DMS 273 (cell line): ENCODE results near the gene GH1.
"Not testable (repeated sequence)": the region's sequence is repeated elsewhere in the genome, so short reads cannot be mapped to it uniquely, and the experiment has no call there.

Experiments used
- DNase-seq: peaks from one replicate; lab custom pipeline; 2025; ENCODE audit not compliant: unreplicated experiment; lab: John Stamatoyannopoulos, UW

The GH1 gene

DNA sequence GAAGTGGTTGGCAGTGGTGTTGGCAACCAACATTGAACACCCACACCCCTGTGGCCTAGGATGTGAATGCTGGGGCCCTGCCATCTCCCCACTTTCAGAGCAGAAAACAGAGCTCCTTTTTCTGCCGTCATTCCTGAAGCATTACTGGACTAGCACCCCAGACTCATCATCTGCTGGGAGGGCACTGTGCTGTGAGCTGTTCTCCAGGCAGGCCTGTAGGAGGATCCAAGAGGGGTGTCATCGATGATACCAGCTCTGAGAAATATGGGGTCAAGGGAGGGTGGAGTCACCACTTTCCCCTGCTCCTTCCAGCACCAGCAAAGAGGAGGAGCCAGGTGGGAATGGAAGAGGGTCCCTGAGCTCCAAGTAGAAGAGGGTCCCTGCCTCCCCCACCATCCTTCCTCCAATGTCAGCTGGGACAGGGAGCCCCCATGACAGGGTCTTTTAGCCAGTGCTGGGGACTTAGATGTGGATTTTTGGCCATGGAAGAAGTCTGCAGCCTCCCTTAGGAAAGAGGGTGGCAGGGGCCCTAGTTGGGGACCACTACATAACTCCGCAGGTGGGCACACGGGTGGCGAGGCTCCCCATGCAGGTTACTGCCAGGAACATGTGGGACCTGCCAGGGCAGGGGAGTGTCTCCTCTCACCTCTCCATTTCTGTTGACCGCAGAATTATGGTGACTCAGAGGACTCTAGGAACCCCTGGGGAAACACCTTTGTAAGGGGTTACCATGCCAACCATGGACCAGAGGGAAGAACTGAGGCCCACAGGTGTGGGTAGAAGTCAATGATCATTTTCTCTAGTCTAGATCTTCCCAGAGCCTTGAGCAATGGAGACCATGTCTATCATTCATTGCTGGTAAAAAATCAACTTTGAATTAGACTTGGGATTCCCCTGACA lies 19.5 kb downstream of the GH1 start:
- DNase-seq = not testable (repeated sequence)

DNA sequence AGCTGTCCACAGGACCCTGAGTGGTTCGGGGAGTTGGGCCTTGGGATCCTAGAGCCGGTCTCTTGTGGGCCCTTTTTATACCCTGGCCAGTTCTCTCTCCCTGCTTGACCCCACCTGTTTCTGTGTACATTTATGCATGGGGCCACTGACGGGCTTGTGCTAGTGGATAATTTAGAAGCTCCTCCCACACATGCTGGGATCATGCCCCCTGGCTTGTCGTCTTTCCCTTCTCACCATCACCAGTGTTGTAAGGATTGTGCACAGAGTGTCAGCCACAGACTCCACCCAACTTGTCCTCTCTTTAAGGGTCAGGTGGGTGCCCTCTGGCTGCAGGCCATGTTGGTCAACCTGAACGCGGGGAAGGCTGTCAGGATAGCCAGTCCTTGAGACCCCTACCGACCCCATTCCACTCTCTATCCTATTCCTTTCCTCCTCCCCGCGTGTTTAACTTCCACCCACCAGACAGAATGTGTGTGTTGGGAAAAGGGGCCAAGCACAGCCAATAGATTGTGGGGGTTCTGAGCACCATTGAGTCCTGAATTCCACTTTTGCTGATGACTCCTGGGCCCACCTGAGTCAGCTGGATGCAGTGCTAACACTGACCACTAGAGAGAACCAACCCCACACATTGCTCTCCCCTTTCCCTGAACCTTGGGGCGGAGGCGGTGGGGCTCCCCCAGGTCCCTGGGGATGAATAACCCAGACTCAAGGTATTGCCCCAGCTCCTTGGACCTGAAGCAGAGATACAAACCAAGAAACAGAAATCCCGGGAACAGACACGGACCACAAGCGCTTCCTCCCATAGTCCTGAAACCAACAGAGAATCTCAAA lies 21.9 kb downstream of the GH1 start, which contains the start of gene CSH1:
Gene CSH1, minus strand, starts transcription at position 51 of the 831 bp plus-strand sequence. CDS start 63 bp downstream, outside the sequence.
- DNase-seq = not testable (repeated sequence)

DNA sequence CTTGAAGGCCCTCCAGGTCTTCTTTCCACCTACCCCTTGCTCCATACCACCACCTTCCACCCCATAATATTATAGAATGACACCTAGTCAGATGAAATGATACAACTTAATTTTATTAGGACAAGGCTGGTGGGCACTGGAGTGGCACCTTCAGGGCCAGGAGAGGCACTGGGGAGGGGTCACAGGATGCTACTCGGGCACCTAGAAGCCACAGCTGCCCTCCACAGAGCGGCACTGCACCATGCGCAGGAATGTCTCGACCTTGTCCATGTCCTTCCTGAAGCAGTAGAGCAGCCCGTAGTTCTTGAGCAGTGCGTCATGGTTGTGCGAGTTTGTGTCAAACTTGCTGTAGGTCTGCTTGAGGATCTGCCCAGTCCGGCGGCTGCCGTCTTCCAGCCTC lies 23.8 kb downstream of the GH1 start:
- not testable (repeated sequence) for DNase-seq

DNA sequence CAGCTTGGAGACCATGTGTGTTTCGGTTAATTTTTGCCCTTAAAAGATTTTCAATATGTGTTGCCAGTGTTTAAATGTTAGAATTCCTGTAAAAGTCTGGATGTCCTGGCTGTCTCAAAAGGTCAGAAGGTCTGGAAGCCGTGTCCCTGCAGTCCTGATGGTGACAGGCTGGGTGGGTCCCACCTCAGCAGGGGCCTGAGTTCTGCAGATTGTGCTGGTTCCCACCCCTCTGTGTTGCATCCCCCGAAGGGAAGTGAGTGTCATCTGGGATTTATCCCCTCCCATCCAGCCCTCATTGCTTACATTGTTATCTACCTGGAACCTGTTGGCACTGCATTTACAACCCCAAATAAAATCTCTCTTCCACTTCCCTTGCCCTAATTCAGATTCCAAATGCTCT lies 24.6 kb downstream of the GH1 start:
- not testable (repeated sequence) for DNase-seq

DNA sequence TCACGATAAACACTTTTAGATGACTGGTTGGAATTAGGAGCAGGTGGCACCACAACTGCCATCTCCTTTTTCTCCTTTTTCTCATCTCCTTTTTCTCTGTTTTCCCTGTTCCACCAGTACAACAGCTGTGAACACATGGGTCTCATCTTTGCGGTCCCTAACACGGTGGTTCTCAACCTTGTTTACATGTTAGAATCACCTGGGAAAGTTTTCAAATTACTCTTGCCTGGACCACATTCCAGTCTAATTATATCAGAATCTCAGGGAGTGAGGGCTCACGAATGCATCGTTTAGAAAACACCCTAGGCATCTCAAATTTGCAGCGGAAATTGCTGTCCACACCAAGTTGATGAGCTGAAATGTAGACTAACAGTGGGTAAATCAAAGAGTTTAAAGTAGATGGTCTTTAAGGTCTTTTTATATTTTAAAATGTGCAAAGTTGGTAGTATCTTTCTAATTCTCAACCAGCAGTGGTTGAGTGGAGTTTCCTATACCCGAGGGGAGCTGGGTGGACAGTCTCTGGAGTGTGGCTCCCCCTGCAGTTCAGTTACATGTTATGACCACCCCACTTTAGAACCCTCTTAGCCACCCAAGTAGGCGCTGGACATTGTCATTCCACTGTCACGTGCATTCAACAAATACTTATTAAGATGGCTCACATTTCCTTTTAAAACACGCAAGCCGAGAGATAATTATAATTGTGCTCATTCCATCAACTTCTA lies 26.2 kb downstream of the GH1 start:
- DNase-seq = not testable (repeated sequence)

DNA sequence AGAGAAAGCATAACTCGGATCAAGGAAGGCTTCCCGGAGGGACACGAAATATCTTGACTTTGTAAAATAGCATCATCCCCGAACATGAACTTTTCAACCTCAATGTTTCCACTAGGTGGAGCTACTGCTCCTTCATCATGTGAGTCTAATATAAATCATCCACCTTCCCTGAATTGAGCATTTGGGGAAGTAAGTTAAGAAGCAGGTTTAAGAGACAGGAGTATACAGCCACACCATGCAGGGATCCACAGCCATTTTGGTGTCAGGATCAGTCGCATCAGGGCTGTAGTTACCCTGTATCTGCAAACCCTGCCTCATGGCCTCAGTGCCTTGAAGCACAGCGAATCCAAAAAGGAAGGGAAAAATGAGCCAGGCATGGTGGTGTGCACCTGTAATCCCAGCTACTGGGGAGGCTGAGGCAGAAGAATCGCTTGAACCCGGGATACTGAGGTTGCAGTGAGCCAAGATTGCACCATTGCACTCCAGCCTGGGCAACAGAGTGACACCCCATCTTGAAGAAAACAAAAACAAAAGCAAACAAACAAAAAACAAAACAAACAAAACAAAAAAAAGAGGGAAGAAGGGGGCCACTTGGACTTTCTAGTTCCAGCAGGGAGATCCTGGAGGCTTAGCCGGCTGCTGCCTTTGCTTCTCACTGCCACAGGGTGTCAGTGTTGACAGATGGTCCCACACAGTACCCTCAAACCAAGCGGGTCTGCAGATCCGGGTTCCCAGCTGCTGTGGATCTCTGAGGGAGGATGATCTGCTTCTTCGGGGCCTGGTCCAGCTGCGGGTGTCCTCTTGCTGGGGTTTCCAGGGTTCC lies 29.4 kb downstream of the GH1 start:
- DNase-seq = peak; percentile 84

DNA sequence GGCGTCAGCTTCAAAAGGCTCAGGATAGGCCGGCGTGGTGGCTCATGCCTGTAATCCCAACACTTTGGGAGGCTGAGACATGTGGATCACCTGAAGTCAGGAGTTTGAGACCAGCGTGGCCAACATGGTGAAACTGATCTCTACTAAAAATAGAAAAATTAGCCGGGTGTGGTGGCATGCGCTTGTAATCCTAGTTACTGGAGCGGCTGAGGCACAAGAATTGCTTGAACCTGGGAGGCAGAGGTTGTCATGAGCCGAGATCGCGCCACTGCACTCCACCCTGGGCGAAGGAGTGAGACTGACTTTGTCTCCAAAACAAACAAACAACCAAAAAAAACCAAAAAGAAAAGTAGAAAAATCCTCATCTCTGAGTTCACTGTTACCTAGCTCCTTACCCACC lies 33.5 kb downstream of the GH1 start:
- not testable (repeated sequence) for DNase-seq

DNA sequence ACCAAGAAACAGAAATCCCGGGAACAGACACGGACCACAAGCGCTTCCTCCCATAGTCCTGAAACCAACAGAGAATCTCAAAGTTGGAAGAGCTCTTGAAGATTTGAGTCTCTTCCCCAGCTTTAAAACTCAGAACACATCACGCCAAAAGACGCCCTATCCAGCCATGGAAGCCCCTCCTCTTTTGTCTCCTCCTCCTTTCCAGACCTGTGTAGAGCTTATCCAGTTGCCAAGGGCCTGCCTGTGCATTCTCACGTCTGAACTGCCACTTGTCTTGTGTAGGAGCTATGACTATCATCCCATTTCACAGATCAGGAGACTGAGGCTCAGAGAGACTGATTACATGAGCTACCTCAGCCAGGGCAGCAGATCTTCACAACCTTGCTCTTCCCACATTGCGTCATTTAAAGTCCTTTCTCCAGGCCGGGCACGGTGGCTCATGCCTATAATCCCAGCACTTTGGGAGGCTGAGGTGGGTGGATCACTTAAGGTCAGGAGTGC lies 36.0 kb downstream of the GH1 start:
- DNase-seq = not testable (repeated sequence)

DNA sequence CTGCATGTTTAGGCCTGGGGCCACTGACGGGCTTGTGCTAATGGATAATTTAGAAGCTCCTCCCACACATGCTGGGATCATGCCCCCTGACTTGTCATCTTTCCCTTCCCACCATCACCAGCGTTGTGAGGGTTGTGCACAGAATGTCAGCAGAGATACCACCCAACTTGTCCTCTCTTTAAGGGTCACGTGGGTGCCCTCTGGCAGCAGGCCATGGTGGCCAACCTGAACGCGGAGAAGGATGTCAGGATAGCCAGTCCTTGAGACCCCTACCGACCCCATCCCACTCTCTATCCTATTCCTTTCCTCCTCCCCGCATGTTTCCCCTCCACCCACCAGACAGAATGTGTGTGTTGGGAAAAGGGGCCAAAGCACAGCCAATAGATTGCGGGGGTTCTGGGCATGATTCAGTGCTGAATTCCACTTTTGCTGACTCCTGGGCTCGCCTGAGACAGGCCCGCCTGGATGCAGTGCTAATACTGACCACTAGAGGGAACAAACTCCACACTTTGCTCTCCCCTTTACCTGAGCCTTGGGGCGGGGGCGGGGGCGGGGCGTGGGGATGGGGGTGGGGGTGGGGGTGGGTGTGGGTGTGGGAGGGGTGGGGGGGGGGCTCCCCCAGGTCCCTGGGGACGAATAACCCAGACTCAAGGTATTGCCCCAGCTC lies 36.6 kb downstream of the GH1 start, which contains the start of gene GH2:
Gene GH2, minus strand, starts transcription at position 10 of the 667 bp plus-strand sequence. CDS start 143 bp downstream, outside the sequence.
- DNase-seq = peak; percentile 77

DNA sequence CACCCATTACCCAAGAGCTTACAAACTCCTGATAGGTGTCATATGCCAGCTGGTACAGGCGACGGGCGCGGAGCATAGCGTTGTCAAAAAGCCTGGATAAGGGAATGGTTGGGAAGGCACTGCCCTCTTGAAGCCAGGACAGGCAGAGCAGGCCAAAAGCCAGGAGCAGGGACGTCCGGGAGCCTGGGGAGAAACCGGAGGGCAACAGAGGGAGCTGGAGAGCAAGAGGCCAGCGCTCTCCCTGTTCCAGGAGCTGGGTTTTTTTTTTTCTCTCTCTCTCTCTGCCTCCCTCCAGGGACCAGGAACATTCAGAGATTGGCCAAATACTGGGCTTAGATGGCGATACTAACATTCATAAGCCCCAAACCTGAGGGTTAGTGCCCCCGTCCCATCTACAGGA lies 37.3 kb downstream of the GH1 start:
- peak; percentile 44 for DNase-seq

DNA sequence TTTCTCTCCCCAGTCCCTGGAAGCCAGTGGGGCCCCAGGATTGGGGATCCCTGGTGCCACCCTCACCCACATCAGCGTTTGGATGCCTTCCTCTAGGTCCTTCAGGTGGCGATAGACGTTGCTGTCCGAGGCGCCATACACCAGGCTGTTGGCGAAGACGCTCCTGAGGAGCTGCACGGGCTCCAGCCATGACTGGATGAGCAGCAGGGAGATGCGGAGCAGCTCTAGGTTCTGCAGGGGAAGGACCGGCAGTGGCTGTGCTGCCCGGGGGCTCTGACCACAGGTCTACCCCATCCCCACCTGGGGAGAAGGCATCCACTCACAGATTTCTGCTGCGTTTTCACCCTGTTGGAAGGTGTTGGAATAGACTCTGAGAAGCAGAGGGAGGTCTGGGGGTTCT lies 37.9 kb downstream of the GH1 start:
- no peak for DNase-seq

DNA sequence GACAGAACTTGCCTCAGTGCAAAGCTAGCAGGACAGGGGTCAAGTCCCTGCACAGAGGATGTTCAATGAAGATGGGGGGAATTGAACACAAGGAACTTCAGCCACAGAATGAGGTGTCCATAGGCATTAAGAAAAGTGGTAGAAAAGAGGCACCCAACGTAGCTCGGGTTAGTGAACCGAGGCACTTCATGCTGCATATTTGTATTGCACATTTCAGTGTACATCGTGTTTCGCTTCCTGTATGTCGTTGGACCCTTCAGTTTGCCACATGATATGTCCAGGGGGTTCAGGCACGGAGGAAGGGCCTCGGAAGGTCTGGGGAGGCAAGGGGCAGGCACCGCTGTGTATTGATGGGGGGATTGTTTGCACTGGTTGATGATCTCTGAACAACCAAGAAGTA lies 40.2 kb downstream of the GH1 start:
- not testable (repeated sequence) for DNase-seq

DNA sequence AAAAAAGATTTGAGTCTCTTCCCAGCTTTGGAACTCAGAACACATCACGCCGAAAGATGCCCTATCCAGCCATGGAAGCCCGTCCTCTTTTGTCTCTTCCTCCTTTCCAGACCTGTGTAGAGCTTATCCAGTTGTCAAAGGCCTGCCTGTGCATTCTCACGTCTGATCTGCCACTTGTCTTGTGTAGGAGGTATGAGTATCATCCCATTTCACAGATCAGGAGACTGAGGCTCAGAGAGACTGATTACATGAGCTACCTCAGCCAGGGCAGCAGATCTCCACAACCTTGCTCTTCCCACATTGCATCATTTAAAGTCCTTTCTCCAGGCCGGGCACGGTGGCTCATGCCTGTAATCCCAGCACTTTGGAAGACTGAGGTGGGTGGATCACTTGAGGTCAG lies 43.9 kb downstream of the GH1 start:
- not testable (repeated sequence) for DNase-seq

DNA sequence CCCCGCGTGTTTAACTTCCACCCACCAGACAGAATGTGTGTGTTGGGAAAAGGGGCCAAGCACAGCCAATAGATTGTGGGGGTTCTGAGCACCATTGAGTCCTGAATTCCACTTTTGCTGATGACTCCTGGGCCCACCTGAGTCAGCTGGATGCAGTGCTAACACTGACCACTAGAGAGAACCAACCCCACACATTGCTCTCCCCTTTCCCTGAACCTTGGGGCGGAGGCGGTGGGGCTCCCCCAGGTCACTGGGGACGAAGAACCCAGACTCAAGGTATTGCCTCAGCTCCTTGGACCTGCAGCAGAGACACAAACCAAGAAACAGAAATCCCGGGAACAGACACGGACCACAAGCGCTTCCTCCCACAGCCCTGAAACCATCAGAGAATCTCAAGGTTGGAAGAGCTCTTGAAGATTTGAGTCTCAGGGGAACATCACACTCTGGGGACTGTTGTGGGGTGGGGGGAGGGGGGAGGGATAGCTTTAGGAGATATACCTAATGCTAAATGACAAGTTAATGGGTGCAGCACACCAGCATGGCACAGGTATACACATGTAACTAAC lies 44.5 kb downstream of the GH1 start:
- not testable (repeated sequence) for DNase-seq

DNA sequence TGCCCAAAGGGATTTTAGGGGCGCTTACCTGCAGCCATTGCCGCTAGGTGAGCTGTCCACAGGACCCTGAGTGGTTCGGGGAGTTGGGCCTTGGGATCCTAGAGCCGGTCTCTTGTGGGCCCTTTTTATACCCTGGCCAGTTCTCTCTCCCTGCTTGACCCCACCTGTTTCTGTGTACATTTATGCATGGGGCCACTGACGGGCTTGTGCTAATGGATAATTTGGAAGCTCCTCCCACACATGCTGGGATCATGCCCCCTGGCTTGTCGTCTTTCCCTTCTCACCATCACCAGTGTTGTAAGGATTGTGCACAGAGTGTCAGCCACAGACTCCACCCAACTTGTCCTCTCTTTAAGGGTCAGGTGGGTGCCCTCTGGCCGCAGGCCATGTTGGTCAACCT lies 45.1 kb downstream of the GH1 start, which contains the start of gene CSH2:
Gene CSH2, minus strand, starts transcription at position 101 of the 400 bp plus-strand sequence. Its CDS starts 63 bp downstream, at position 38.
- not testable (repeated sequence) for DNase-seq

DNA sequence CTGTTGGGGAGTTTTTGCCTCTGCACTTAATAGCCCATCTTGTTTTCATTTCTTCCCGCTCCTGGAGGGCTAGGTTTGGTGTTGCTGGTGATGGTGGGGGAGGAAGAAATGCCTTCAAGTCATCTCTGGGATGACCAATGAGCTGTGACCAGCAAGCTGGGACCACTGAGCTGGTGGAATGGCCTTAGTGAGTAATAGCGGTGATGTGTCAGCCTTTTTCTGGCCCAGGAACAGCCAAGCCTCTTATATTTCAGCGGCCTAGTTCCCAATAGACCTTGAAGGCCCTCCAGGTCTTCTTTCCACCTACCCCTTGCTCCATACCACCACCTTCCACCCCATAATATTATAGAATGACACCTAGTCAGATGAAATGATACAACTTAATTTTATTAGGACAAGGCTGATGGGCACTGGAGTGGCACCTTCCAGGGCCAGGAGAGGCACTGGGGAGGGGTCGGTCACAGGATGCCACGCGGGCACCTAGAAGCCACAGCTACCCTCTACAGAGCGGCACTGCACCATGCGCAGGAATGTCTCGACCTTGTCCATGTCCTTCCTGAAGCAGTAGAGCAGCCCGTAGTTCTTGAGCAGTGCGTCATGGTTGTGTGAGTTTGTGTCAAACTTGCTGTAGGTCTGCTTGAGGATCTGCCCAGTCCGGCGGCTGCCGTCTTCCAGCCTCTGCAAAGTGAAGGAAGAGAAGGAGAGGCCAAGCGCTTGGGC lies 46.8 kb downstream of the GH1 start:
- DNase-seq = not testable (repeated sequence)

DNA sequence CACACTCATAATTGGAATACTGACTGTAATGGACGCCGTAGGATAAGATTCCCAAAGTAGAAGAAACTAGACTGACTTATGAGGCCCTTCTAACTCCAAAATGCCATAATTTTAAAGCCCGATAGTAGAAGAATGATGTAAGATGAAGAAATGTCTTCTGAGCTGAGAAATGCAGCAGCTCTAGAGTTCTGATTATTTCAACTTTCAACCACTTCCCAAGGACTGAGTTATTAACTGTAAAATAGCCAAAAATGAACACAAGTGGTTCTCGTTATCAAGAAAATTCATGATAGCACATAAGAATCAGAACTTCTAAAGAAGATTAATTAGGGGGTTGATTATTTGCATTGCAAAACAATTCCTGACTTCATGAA lies 48.4 kb downstream of the GH1 start:
- DNase-seq = not testable (repeated sequence)
